ENCODE measurements around the gene NCKAP5.

NCKAP5 gene

DNA sequence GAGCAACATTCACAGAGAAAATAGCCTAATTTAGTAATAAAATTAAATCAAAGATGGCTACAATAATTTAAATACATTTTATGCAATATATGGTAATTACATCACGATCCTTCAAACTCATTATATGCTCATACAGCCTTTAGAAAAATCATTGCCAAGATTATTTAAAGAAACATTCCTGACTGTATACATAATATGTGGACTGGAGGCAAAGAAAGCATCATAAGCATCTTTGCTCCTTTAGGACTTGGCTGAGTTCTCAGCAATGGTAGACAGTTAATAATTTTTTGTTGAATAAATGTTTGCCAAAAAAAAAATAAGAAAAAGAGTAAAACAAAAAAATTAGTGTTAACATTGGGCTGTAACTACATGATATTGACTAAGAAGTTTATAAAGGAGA is 26.9 kb downstream of the NCKAP5 start:
- Histone ChIP-seq H3K27me3 (replicated peaks in 2 of 5; ENCODE audit: control insufficient read depth in 4 of 5, insufficient read depth in 5 of 5, low read length in 4 of 5) (no peaks in the 10 kb centered on the region), H3K9me3 (ENCODE audit: control extremely low read depth in 1 of 5, control insufficient read depth in 4 of 5, insufficient read depth in 2 of 5, low read depth in 1 of 5, low read length in 4 of 5) (no peaks in the 10 kb centered on the region), H3K27ac (ENCODE audit: insufficient read depth in 1 of 2, low read depth in 1 of 2, low read length in 2 of 2, poor library complexity in 1 of 2, severe bottlenecking in 2 of 2) (no peak overlapping the region), H3K4me3 (ENCODE audit: control insufficient read depth in 1 of 7, extremely low read depth in 1 of 7, insufficient read depth in 4 of 7, low read depth in 2 of 7, low read length in 6 of 7) (no peak overlapping the region), H3K36me3 (ENCODE audit: control insufficient read depth in 4 of 4, insufficient read depth in 4 of 4, low read length in 3 of 4) (no peaks in the 10 kb centered on the region), H3K4me1 (ENCODE audit: control extremely low read depth in 1 of 4, control insufficient read depth in 4 of 4, insufficient read depth in 4 of 4, low read length in 3 of 4) (no peaks in the 10 kb centered on the region)
- ChIA-PET CTCF (no interaction called here), POLR2A (no interaction called here)
- no peak for DNase-seq
- no CpG with 5 or more reads among the region's 1 CpG for WGBS (ENCODE audit: insufficient coverage)

DNA sequence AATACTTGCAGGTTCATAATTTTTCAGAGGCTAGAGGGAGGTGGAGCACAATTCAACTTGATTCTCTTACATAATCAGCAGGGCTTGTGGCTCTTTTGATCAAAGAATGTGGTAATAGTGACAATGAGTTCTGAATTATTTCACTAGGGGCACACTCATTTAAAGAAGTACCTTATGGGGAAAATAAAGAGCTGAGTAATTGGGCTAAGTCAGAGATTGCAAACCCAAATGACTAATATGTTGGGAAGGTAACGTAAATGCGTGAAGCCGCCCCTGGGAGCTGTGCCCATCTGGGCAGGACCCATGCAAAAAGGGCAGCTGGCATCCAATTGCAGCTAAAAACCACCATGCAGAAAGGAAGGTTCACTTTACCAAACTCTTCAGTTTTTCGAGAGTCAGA is 35.3 kb downstream of the NCKAP5 start:
- Histone ChIP-seq H3K36me3 (ENCODE audit: control insufficient read depth in 4 of 4, insufficient read depth in 4 of 4, low read length in 3 of 4) (no peaks in the 10 kb centered on the region), H3K4me3 (ENCODE audit: control insufficient read depth in 1 of 7, extremely low read depth in 1 of 7, insufficient read depth in 4 of 7, low read depth in 2 of 7, low read length in 6 of 7) (no peak overlapping the region), H3K27ac (ENCODE audit: insufficient read depth in 1 of 2, low read depth in 1 of 2, low read length in 2 of 2, poor library complexity in 1 of 2, severe bottlenecking in 2 of 2) (no peak overlapping the region), H3K27me3 (replicated peaks in 2 of 5; ENCODE audit: control insufficient read depth in 4 of 5, insufficient read depth in 5 of 5, low read length in 4 of 5) (no peaks in the 10 kb centered on the region), H3K9me3 (ENCODE audit: control extremely low read depth in 1 of 5, control insufficient read depth in 4 of 5, insufficient read depth in 2 of 5, low read depth in 1 of 5, low read length in 4 of 5) (no peaks in the 10 kb centered on the region), H3K4me1 (ENCODE audit: control extremely low read depth in 1 of 4, control insufficient read depth in 4 of 4, insufficient read depth in 4 of 4, low read length in 3 of 4) (no peaks in the 10 kb centered on the region)
- POLR2A ChIA-PET: no interaction called here
- DNase-seq: no peak
- CTCF ChIA-PET: no interaction called here
- WGBS (ENCODE audit: insufficient coverage): 96% methylated on average over 4 of the region's 4 CpGs

DNA sequence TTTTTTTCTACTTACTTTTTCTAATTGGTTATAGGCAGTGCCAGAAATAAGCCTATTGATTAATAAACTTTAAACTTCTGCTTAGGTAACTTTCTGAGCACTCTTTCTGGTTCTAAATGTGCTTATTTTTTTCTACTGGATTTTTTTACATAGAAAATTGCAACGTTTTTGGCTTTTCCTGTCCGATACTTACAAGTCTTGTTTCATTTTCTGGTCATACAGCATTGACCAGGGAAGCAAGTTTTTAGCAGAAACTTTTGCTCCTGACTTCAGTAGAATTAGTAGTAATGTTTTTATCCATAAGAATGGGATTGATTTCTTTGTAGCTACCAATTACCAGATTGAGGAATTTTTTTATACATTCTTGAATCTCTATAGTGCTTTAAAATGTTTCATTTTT is 36.9 kb downstream of the NCKAP5 start:
- 60% methylated on average over 2 of the region's 2 CpGs for WGBS (ENCODE audit: insufficient coverage)
- no peaks in the 10 kb centered on the region for H3K36me3 ChIP-seq (ENCODE audit: control insufficient read depth in 4 of 4, insufficient read depth in 4 of 4, low read length in 3 of 4)
- no peak overlapping the region for H3K27ac ChIP-seq (ENCODE audit: insufficient read depth in 1 of 2, low read depth in 1 of 2, low read length in 2 of 2, poor library complexity in 1 of 2, severe bottlenecking in 2 of 2)
- ChIA-PET CTCF (no interaction called here), POLR2A (no interaction called here)
- H3K9me3 ChIP-seq (ENCODE audit: control extremely low read depth in 1 of 5, control insufficient read depth in 4 of 5, insufficient read depth in 2 of 5, low read depth in 1 of 5, low read length in 4 of 5): no peaks in the 10 kb centered on the region
- H3K4me3 ChIP-seq (ENCODE audit: control insufficient read depth in 1 of 7, extremely low read depth in 1 of 7, insufficient read depth in 4 of 7, low read depth in 2 of 7, low read length in 6 of 7): no peak overlapping the region
- no peaks in the 10 kb centered on the region for H3K4me1 ChIP-seq (ENCODE audit: control extremely low read depth in 1 of 4, control insufficient read depth in 4 of 4, insufficient read depth in 4 of 4, low read length in 3 of 4)
- no peak for DNase-seq
- no peaks in the 10 kb centered on the region for H3K27me3 ChIP-seq (replicated peaks in 2 of 5; ENCODE audit: control insufficient read depth in 4 of 5, insufficient read depth in 5 of 5, low read length in 4 of 5)

DNA sequence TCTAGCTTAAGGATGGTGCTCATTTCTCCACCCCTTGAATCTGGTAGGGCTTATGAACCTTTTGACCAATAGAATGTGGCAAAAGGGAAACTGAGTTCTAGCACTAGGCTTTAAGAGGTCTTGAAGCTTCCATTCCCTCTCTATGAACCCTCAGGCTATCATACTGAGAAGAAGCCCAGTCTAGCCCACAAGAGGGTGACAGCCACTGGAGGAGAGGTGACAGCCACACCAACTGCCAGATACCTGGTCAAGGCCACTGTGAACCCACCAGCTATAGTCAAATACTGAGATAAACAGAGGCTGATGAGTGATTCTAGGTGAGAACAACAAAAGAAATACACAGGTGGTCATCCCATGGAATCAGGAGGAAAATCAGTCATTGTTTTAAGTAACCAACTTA is 37.6 kb downstream of the NCKAP5 start:
- ChIA-PET CTCF (interaction anchor here (0.6 to 1.2 kb wide), 2 partner anchors 13 kb away, joined by 3 read pairs; no protein-coding TSS in a partner anchor), POLR2A (no interaction called here)
- no peak for DNase-seq
- no peak overlapping the region for H3K27ac ChIP-seq (ENCODE audit: insufficient read depth in 1 of 2, low read depth in 1 of 2, low read length in 2 of 2, poor library complexity in 1 of 2, severe bottlenecking in 2 of 2)
- no peak overlapping the region for H3K4me3 ChIP-seq (ENCODE audit: control insufficient read depth in 1 of 7, extremely low read depth in 1 of 7, insufficient read depth in 4 of 7, low read depth in 2 of 7, low read length in 6 of 7)
- H3K4me1 ChIP-seq (ENCODE audit: control extremely low read depth in 1 of 4, control insufficient read depth in 4 of 4, insufficient read depth in 4 of 4, low read length in 3 of 4): no peaks in the 10 kb centered on the region
- H3K27me3 ChIP-seq (replicated peaks in 2 of 5; ENCODE audit: control insufficient read depth in 4 of 5, insufficient read depth in 5 of 5, low read length in 4 of 5): no peaks in the 10 kb centered on the region
- H3K9me3 ChIP-seq (ENCODE audit: control extremely low read depth in 1 of 5, control insufficient read depth in 4 of 5, insufficient read depth in 2 of 5, low read depth in 1 of 5, low read length in 4 of 5): no peaks in the 10 kb centered on the region
- no peaks in the 10 kb centered on the region for H3K36me3 ChIP-seq (ENCODE audit: control insufficient read depth in 4 of 4, insufficient read depth in 4 of 4, low read length in 3 of 4)

DNA sequence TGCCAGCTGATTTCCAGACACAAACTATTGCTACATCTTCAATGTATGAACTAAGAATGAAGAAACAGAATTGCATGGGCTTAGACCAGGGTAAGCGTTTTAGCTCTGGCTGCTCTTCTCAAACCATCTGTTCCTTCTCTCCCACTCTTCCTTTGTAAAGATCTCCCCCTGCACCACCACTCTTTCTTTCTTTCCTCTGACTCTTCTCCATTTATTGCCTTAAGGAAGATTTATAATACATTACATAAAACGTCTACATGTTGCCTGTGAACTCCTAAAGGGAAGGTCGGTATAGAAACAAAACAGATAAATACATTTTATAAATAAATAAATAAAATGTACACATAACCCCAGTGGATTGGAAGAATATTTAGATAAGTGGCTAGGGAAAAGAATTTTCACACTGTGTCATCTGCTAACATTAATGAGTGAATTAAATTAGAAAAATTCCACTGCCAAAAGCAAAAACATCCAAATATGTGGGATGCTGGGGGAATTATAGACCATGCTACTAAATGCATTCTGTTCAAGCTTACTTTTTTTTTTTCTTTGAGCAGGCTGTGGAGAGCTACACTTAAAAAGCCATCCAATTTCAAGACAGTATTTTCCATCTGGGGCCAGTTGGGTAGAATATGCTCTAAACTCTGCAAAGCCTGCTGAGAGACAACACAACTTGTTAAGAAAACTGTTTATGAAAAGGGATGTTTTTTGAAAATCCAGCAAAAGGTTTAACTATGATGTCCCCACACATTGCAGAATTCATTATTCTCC is 41.5 kb downstream of the NCKAP5 start:
- Histone ChIP-seq H3K27ac (ENCODE audit: insufficient read depth in 1 of 2, low read depth in 1 of 2, low read length in 2 of 2, poor library complexity in 1 of 2, severe bottlenecking in 2 of 2) (no peak overlapping the region), H3K9me3 (ENCODE audit: control extremely low read depth in 1 of 5, control insufficient read depth in 4 of 5, insufficient read depth in 2 of 5, low read depth in 1 of 5, low read length in 4 of 5) (no peaks in the 10 kb centered on the region), H3K4me1 (ENCODE audit: control extremely low read depth in 1 of 4, control insufficient read depth in 4 of 4, insufficient read depth in 4 of 4, low read length in 3 of 4) (no peaks in the 10 kb centered on the region), H3K4me3 (ENCODE audit: control insufficient read depth in 1 of 7, extremely low read depth in 1 of 7, insufficient read depth in 4 of 7, low read depth in 2 of 7, low read length in 6 of 7) (no peak overlapping the region), H3K36me3 (ENCODE audit: control insufficient read depth in 4 of 4, insufficient read depth in 4 of 4, low read length in 3 of 4) (no peaks in the 10 kb centered on the region), H3K27me3 (replicated peaks in 2 of 5; ENCODE audit: control insufficient read depth in 4 of 5, insufficient read depth in 5 of 5, low read length in 4 of 5) (no peaks in the 10 kb centered on the region)
- CTCF ChIA-PET: no interaction called here
- POLR2A ChIA-PET: no interaction called here
- DNase-seq: no peak
- 67% methylated on average over 1 of the region's 3 CpGs for WGBS (ENCODE audit: insufficient coverage)

DNA sequence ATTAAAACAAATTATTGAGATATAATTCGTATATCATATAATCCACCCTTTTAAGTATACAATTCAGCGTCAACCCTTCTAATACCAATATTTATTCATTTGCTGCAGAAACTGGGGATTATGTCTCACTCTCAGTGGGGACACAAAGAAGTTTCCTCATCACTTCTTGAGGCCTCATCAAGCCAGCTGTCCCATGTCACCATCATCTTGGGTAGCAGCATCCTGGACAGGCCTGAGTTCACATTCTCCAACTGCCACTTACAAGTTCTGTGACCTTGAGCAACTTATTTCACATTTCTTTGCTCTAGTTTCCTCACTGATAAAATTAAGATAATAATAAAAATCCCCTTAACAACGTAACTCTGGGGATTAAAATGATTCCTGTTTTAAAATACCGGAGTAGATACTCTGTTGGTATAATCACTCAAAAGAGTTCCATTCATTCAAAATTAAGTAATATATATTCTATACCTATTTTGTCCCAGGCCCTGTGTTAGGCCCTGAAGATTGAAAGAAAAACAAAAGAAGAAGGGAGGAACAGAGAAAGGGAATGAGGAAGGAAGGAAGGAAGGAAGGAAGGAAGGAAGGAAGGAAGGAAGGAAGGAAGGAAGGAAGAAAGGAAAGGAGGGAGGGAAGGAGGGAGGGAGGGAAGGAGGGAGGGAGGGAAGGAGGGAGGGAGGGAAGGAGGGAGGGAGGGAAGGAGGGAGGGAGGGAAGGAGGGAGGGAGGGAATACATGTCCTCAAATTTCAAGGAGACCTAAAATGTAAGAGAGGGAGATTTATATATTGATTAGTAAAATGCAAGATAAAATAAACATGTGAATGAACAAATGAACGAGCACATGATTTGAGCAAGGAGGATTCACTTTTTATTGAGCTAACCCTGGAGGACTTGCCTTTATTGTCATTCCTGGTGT is 42.4 kb downstream of the NCKAP5 start:
- 100% methylated on average over 2 of the region's 5 CpGs for WGBS (ENCODE audit: insufficient coverage)
- Histone ChIP-seq H3K4me3 (ENCODE audit: control insufficient read depth in 1 of 7, extremely low read depth in 1 of 7, insufficient read depth in 4 of 7, low read depth in 2 of 7, low read length in 6 of 7) (no peak overlapping the region), H3K27me3 (replicated peaks in 2 of 5; ENCODE audit: control insufficient read depth in 4 of 5, insufficient read depth in 5 of 5, low read length in 4 of 5) (no peaks in the 10 kb centered on the region), H3K36me3 (ENCODE audit: control insufficient read depth in 4 of 4, insufficient read depth in 4 of 4, low read length in 3 of 4) (no peaks in the 10 kb centered on the region), H3K27ac (ENCODE audit: insufficient read depth in 1 of 2, low read depth in 1 of 2, low read length in 2 of 2, poor library complexity in 1 of 2, severe bottlenecking in 2 of 2) (no peak overlapping the region), H3K4me1 (ENCODE audit: control extremely low read depth in 1 of 4, control insufficient read depth in 4 of 4, insufficient read depth in 4 of 4, low read length in 3 of 4) (no peaks in the 10 kb centered on the region), H3K9me3 (ENCODE audit: control extremely low read depth in 1 of 5, control insufficient read depth in 4 of 5, insufficient read depth in 2 of 5, low read depth in 1 of 5, low read length in 4 of 5) (no peaks in the 10 kb centered on the region)
- CTCF ChIA-PET: no interaction called here
- DNase-seq: no peak
- POLR2A ChIA-PET: no interaction called here

DNA sequence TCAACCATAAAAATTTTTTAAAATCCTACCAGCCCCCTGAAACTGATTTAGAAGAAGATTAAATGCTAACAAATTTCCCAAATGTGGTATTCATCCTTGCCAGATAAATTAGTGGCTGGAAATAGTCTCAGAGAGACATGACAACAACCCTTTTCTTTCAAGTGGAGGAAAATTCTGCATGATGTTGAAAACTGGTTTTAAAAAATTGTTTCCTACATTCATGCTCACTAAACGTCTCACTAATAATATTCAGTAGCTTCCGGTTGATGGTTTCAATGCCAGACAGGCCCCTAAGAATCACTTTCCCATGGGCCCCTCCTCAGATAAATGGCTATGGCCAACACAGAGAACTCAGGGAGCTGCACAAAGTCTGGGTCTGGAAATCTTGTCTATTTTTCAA is 43.2 kb downstream of the NCKAP5 start:
- CTCF ChIA-PET: interaction anchor here (0.6 kb wide), 1 partner anchor 41 kb away, joined by 3 read pairs; no protein-coding TSS in a partner anchor
- POLR2A ChIA-PET: no interaction called here
- no peak overlapping the region for H3K27ac ChIP-seq (ENCODE audit: insufficient read depth in 1 of 2, low read depth in 1 of 2, low read length in 2 of 2, poor library complexity in 1 of 2, severe bottlenecking in 2 of 2)
- no peaks in the 10 kb centered on the region for H3K27me3 ChIP-seq (replicated peaks in 2 of 5; ENCODE audit: control insufficient read depth in 4 of 5, insufficient read depth in 5 of 5, low read length in 4 of 5)
- H3K36me3 ChIP-seq (ENCODE audit: control insufficient read depth in 4 of 4, insufficient read depth in 4 of 4, low read length in 3 of 4): no peaks in the 10 kb centered on the region
- no peak overlapping the region for H3K4me3 ChIP-seq (ENCODE audit: control insufficient read depth in 1 of 7, extremely low read depth in 1 of 7, insufficient read depth in 4 of 7, low read depth in 2 of 7, low read length in 6 of 7)
- H3K4me1 ChIP-seq (ENCODE audit: control extremely low read depth in 1 of 4, control insufficient read depth in 4 of 4, insufficient read depth in 4 of 4, low read length in 3 of 4): no peaks in the 10 kb centered on the region
- no peak for DNase-seq
- WGBS (ENCODE audit: insufficient coverage): 100% methylated on average over 1 of the region's 2 CpGs
- no peaks in the 10 kb centered on the region for H3K9me3 ChIP-seq (ENCODE audit: control extremely low read depth in 1 of 5, control insufficient read depth in 4 of 5, insufficient read depth in 2 of 5, low read depth in 1 of 5, low read length in 4 of 5)

All from common myeloid progenitor, CD34-positive (primary cell).